Keratinocyte (primary cell): Measurements from ENCODE around the gene EMILIN1. TPM values are rescaled to one million over a fixed set of nuclear protein-coding genes. Genes with fewer than 3 reads are reported as not detected.
"Not testable (repeated sequence)": the region's sequence is repeated elsewhere in the genome, so short reads cannot be mapped to it uniquely, and the experiment has no call there.

Experiments
- DNase-seq: peaks from one replicate; pipeline ENCODE4 v3.0.0-alpha.2; 2011; ENCODE audit warnings: low read depth, missing footprints, low spot score
- FAIRE-seq: peaks from 2 replicates; lab custom pipeline; 2011; peaks lifted over from hg19 to GRCh38; lab: Jason Lieb, UNC
- H2AFZ ChIP-seq: 2 replicates; pipeline ENCODE4 v1.6.0; 2012; ENCODE audit warnings: low read length, control low read depth, inconsistent platforms; ENCODE audit not compliant: control insufficient read depth
- H3K27ac ChIP-seq: 2 replicates; pipeline ENCODE4 v1.5.1; 2011; ENCODE audit warnings: low read length; ENCODE audit not compliant: control insufficient read depth, insufficient read depth
- H3K27me3 ChIP-seq: 3 replicates; pipeline ENCODE4 v1.6.0; 2011; ENCODE audit warnings: low read length; ENCODE audit not compliant: control insufficient read depth, insufficient read depth; ENCODE audit errors: extremely low read depth
- H3K36me3 ChIP-seq, 2 experiments: 2 replicates in 1 of 2; 3 replicates in 1 of 2; pipeline ENCODE4 v1.5.1; 2011; ENCODE audit warnings: low read length in 2 of 2, mild to moderate bottlenecking in 1 of 2; ENCODE audit not compliant: control insufficient read depth in 2 of 2, insufficient read depth in 2 of 2; ENCODE audit errors: extremely low read depth in 1 of 2
- H3K4me1 ChIP-seq: 3 replicates; pipeline ENCODE4 v1.5.1; 2011; ENCODE audit warnings: low read length; ENCODE audit not compliant: control insufficient read depth, insufficient read depth; ENCODE audit errors: extremely low read depth
- H3K4me2 ChIP-seq: 3 replicates; pipeline ENCODE4 v1.6.0; 2011; ENCODE audit warnings: low read depth, low read length; ENCODE audit not compliant: control insufficient read depth, insufficient read depth; ENCODE audit errors: extremely low read depth
- H3K4me3 ChIP-seq, 3 experiments: fragments of 200-600 bp in 1 of 3; sonication (generic) in 1 of 3; 2 replicates in 2 of 3; 3 replicates in 1 of 3; pipeline ENCODE4 v1.5.1; 2011 to 2016; ENCODE audit warnings: low read length in 3 of 3, mild to moderate bottlenecking in 3 of 3, control low read depth in 2 of 3, inconsistent platforms in 1 of 3, low read depth in 1 of 3, mixed read lengths in 1 of 3, mixed run types in 1 of 3, moderate library complexity in 1 of 3; ENCODE audit not compliant: control insufficient read depth in 2 of 3, insufficient read depth in 2 of 3; ENCODE audit errors: extremely low read depth in 1 of 3
- H3K79me2 ChIP-seq: 2 replicates; pipeline ENCODE4 v1.6.0; 2012; ENCODE audit warnings: low read length; ENCODE audit not compliant: control insufficient read depth, insufficient read depth
- H3K9ac ChIP-seq: 3 replicates; pipeline ENCODE4 v1.6.0; 2011; ENCODE audit warnings: low read length; ENCODE audit not compliant: control insufficient read depth, insufficient read depth; ENCODE audit errors: extremely low read depth
- H3K9me1 ChIP-seq: 3 replicates; pipeline ENCODE4 v1.6.0; 2011; ENCODE audit warnings: low read length; ENCODE audit not compliant: control insufficient read depth, insufficient read depth; ENCODE audit errors: extremely low read depth
- H3K9me3 ChIP-seq: 2 replicates; pipeline ENCODE4 v1.5.1; 2012; ENCODE audit warnings: low read depth, low read length; ENCODE audit not compliant: control insufficient read depth
- H4K20me1 ChIP-seq: 3 replicates; pipeline ENCODE4 v1.6.0; 2011; ENCODE audit warnings: low read length; ENCODE audit not compliant: control insufficient read depth, insufficient read depth; ENCODE audit errors: extremely low read depth
- CTCF ChIP-seq, 3 experiments: IDR thresholded peaks in 1 of 3; conservative IDR thresholded peaks in 1 of 3; optimal IDR thresholded peaks in 1 of 3; 2 replicates in 2 of 3; 3 replicates in 1 of 3; pipeline versions ENCODE3 to v1.5.1; 2011; ENCODE audit warnings: low read length in 3 of 3, mild to moderate bottlenecking in 3 of 3, moderate library complexity in 2 of 3, control low read depth in 1 of 3, inconsistent platforms in 1 of 3; ENCODE audit not compliant: insufficient read depth in 2 of 3; ENCODE audit errors: extremely low read depth in 1 of 3
- EZH2 ChIP-seq: IDR thresholded peaks from one replicate; pipeline ENCODE4 v1.6.1; 2012; ENCODE audit warnings: inconsistent platforms, mild to moderate bottlenecking, low read length, moderate library complexity
- dilution Hi-C: fragments of 300-500 bp; cut with MboI; formaldehyde crosslinking; loops from one replicate; pipeline ENCODE4 v1.7.0; 2020; ENCODE audit warnings: low sequenced_read_pairs; ENCODE audit not compliant: extremely low pct_ligation_motif_present
- polyA plus RNA-seq, 5 experiments: library from polyadenylated mRNA; depleted of rRNA in 3 of 5; stranded (reverse) in 3 of 5; stranded (forward) in 1 of 5; unstranded in 1 of 5; fragments of >200 nt; gene quantifications; 1 replicate in 1 of 5; 2 replicates in 3 of 5; 3 replicates in 1 of 5; pipeline versions ENCODE4 v1.2.1 to v1.2.3, GENCODE V29; 2011 to 2012; ENCODE audit warnings: missing spikeins in 2 of 5, low read depth in 1 of 5, low replicate concordance in 1 of 5

The EMILIN1 gene
- polyA plus RNA-seq, 1 donor (not counting 4 experiments of a cell fraction or from before 2014, with no cell fraction given) = 0.03 TPM

GRCh38 chr2:27109083-27109482 is 30.7 kb downstream of the EMILIN1 start:
- no peak overlapping the region for H3K4me2 ChIP-seq
- no peaks in the 10 kb centered on the region for H4K20me1 ChIP-seq
- no peaks in the 10 kb centered on the region for H3K36me3 ChIP-seq
- FAIRE-seq (no peak), DNase-seq (no peak)
- no peak overlapping the region for H3K4me3 ChIP-seq
- H3K9ac ChIP-seq = no peak overlapping the region
- no peaks in the 10 kb centered on the region for H3K9me1 ChIP-seq
- no peak for TF ChIP-seq EZH2
- TF ChIP-seq CTCF (optimal IDR thresholded peaks at IDR 0.05 in 1 of 3, IDR thresholded peaks at IDR 0.05 in 1 of 3, conservative IDR thresholded peaks at IDR 0.05 in 1 of 3; ENCODE audit: extremely low read depth in 1 of 3, insufficient read depth in 2 of 3, low read length in 3 of 3) = no peak
- dilution Hi-C loops = no loop called here
- no peaks in the 10 kb centered on the region for H3K79me2 ChIP-seq
- no peaks in the 10 kb centered on the region for H3K9me3 ChIP-seq
- peaks cover under 1% of the 10 kb centered on the region for H3K27me3 ChIP-seq
- no peak overlapping the region for H3K27ac ChIP-seq
- H2AFZ ChIP-seq = no peak overlapping the region
- no peaks in the 10 kb centered on the region for H3K4me1 ChIP-seq

GRCh38 chr2:27110603-27111352 is 32.4 kb downstream of the EMILIN1 start:
- H3K79me2 ChIP-seq, H3K9me1 ChIP-seq, H2AFZ ChIP-seq, H3K4me1 ChIP-seq, DNase-seq, H3K27ac ChIP-seq, H3K27me3 ChIP-seq, H3K9ac ChIP-seq, H3K4me2 ChIP-seq, H3K4me3 ChIP-seq, dilution Hi-C loops, FAIRE-seq, H3K36me3 ChIP-seq, H4K20me1 ChIP-seq, H3K9me3 ChIP-seq: not testable (repeated sequence)

- H2AFZ ChIP-seq, H3K4me3 ChIP-seq, H4K20me1 ChIP-seq, DNase-seq, H3K9me1 ChIP-seq, H3K79me2 ChIP-seq, H3K36me3 ChIP-seq, H3K9ac ChIP-seq, FAIRE-seq, H3K27me3 ChIP-seq, H3K9me3 ChIP-seq, H3K27ac ChIP-seq, H3K4me1 ChIP-seq, dilution Hi-C loops, H3K4me2 ChIP-seq: not testable (repeated sequence)
Measured at GRCh38 chr2:27111392-27112078, 33.1 kb downstream of the EMILIN1 start.
